Right cardiac atrium (tissue), 5 donors: ENCODE measurements around the gene AMMECR1. TPM values are rescaled to one million over a fixed set of nuclear protein-coding genes. Genes with fewer than 3 reads are reported as not detected.

Experiments
- ATAC-seq, 2 donors: fragments of 200-7000 bp; cut with Tn5 transposase; one replicate each; pipeline versions ENCODE4 v1.8.0 to v1.9.1; 2020; ENCODE audit warnings: moderate library complexity in 2 of 2, mild to moderate bottlenecking in 1 of 2
- DNase-seq, 3 donors: peaks; one replicate each; pipeline ENCODE4 v3.0.0-alpha.2; 2020
- H3K27ac ChIP-seq: one replicate; pipeline ENCODE4 v1.5.1; 2013; ENCODE audit warnings: mild to moderate bottlenecking, low read length, control low read depth, moderate library complexity
- H3K27me3 ChIP-seq: one replicate; pipeline ENCODE4 v1.6.1; 2013; ENCODE audit not compliant: control insufficient read depth, insufficient read depth
- H3K4me1 ChIP-seq: one replicate; pipeline ENCODE4 v1.6.1; 2013; ENCODE audit warnings: low read length; ENCODE audit not compliant: control insufficient read depth, insufficient read depth
- H3K4me3 ChIP-seq: one replicate; pipeline ENCODE4 v1.5.1; 2013; ENCODE audit warnings: low read length, control low read depth
- H3K9me3 ChIP-seq: one replicate; pipeline ENCODE4 v1.6.1; 2013; ENCODE audit warnings: low read length; ENCODE audit not compliant: control insufficient read depth
- WGBS: extraction: QIAGEN DNeasy Blood & Tissue Kit; methylation state at CpG from one replicate; pipeline ENCODE4 v1.1.7; 2013; 5-methylcytosine and 5-hydroxymethylcytosine counted together
- intact Hi-C, 4 donors: fragments of 100-400 bp; cut with DNase I; formaldehyde crosslinking; loops; one replicate each; pipeline versions ENCODE4 v1.11.0 to v1.14.0; 2022 to 2023
- polyA plus RNA-seq: library from polyadenylated mRNA; stranded (reverse); fragments of 200-250 nt; gene quantifications from one replicate; pipeline ENCODE4 v1.2.3, GENCODE V29; 2013
- total RNA-seq, 4 donors: library from RNA; stranded (reverse); fragmentation: NEBNext Ultra II Directional; extraction: Animal tissue kit (Norgen Biotek cat#: 25700); gene quantifications; one replicate each; pipeline ENCODE4 v1.2.1, GENCODE V29; 2021
- donor health status: healthy with polysubstance abuse.
- donor health status: DM: no; HTN: yes; CAD: no.
- donor health status: DM: no; HTN: no; CAD: no.
- donor health status: DM: no; HTN: yes; CAD: no; lungs with severe emphysema.
- donor health status: DM: yes; HTN: yes; CAD: no.

Gene AMMECR1
- total and polyA plus RNA-seq, 5 donors = 0.77 to 3.1 (median 1.7) TPM

DNA sequence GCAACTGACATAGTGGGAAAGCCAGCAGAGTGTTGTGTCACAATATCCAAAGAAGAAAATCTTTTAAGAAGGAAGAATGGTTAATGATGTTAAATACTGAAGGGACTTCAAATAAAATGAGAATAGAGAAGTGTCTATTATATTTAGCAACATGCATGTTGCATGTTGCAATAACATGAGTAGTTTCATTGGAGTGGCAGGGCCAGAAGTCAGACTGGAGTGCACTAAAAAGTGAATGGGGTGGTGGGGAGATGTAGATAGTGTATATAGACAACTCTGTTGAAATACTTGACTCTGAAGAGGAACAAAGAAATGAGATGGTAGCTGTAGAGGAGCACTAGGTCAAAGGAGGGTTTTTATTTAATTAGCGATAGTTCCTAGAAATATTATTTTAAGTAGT lies 9.5 kb upstream of the AMMECR1 start:
- intact Hi-C loops = no loop called here
- no peaks in the 10 kb centered on the region for H3K9me3 ChIP-seq
- no peak overlapping the region for H3K27ac ChIP-seq
- DNase-seq (no peak), ATAC-seq (no peak)
- no peaks in the 10 kb centered on the region for H3K27me3 ChIP-seq
- 89% methylated on average over 1 of the region's 1 CpG for WGBS
- H3K4me3 ChIP-seq = no peak overlapping the region
- no peaks in the 10 kb centered on the region for H3K4me1 ChIP-seq

DNA sequence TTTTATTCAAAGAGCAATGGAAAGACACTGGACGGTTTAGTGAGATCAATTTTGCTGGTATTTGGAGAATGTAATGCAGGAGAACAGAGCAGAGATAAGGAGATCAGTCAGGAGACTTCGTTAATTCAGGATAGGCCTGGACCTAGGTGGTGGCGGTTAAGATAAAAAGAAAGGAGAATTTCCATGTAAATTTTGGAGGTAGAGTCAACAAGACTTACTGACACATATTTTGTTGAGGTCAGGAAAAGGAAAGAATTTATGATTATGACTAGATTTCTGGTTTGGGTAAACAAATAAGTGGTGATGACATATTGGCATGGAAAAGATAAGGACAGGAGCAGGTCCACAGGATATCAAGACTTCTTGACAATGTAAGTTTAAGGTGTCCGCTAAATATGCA lies 8.8 kb upstream of the AMMECR1 start:
- 85% methylated on average over 4 of the region's 4 CpGs for WGBS
- intact Hi-C loops = no loop called here
- no peaks in the 10 kb centered on the region for H3K4me1 ChIP-seq
- no peak overlapping the region for H3K27ac ChIP-seq
- no peak for ATAC-seq
- H3K9me3 ChIP-seq = no peaks in the 10 kb centered on the region
- no peak overlapping the region for H3K4me3 ChIP-seq
- no peaks in the 10 kb centered on the region for H3K27me3 ChIP-seq
- no peak for DNase-seq

DNA sequence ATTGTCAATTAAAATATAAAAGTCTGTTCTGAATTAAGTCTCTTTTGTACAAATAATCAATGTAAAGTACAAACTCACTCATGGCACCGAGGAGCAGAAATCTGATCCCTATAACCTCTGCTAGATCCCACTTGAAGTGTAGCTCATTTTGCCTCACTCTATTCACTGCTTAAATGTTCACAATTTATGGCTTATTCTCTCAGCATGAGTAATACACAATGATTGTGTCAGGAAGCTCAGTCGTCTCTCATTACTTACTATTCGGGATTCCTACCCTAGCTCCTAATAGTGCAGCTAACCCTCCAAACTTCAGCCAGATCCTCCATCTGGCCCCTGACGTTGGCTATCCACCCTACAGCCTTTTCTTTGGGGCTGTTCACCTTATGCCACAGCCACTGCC lies 4.7 kb upstream of the AMMECR1 start:
- ATAC-seq (no peak), DNase-seq (no peak)
- H3K4me1 ChIP-seq = peaks cover 3% of the 10 kb centered on the region
- intact Hi-C loops = no loop called here
- H3K9me3 ChIP-seq = no peaks in the 10 kb centered on the region
- H3K27ac ChIP-seq = no peak overlapping the region
- H3K27me3 ChIP-seq = no peaks in the 10 kb centered on the region
- no peak overlapping the region for H3K4me3 ChIP-seq
- 66% methylated on average over 4 of the region's 4 CpGs for WGBS

DNA sequence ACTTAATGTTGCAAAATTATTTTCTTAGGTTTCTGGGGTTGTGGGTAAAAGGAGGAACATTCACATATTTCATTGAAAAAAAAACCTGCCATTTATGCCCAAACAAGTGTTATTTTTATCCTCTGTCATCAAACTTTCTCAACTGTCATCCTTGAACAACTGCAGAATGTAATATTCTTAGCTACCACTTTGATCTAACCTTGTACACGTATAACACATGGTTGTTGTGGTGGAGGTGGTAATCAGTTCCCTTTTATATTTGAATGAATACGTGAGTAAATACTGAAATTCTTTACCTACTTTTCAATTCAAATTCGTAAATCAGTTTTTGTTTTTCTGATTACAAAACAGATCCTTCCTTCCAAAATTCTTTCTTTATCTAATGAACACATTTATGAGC lies 3.8 kb upstream of the AMMECR1 start:
- intact Hi-C loops = no loop called here
- H3K4me1 ChIP-seq = peaks cover 3% of the 10 kb centered on the region

DNA sequence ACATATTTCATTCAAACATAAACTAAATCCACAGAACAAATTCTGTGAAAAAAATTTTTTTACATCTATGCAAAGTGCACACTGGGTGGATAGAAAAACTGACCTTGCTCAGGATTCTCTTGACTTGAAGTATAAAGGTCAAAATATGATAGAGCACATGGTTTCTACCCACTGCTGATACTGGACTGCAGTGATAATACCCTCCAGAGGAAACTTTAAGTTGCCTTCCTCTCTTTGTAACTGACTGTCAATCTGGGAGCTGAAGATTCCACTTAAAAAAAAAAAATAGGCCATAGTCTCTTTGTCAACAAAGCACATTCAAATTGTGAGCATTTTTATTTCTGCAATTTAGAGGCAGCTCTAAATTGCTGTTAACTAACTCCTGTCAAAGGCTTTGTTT lies 3.2 kb upstream of the AMMECR1 start:
- no peaks in the 10 kb centered on the region for H3K9me3 ChIP-seq
- intact Hi-C loops = no loop called here

More for the DNA sequence above, 3.8 kb upstream of the AMMECR1 start:
- DNase-seq = no peak
- ATAC-seq = no peak
- no peaks in the 10 kb centered on the region for H3K9me3 ChIP-seq
- no peak overlapping the region for H3K4me3 ChIP-seq
- H3K27me3 ChIP-seq = no peaks in the 10 kb centered on the region
- WGBS = 86% methylated on average over 3 of the region's 3 CpGs
- H3K27ac ChIP-seq = no peak overlapping the region

DNA sequence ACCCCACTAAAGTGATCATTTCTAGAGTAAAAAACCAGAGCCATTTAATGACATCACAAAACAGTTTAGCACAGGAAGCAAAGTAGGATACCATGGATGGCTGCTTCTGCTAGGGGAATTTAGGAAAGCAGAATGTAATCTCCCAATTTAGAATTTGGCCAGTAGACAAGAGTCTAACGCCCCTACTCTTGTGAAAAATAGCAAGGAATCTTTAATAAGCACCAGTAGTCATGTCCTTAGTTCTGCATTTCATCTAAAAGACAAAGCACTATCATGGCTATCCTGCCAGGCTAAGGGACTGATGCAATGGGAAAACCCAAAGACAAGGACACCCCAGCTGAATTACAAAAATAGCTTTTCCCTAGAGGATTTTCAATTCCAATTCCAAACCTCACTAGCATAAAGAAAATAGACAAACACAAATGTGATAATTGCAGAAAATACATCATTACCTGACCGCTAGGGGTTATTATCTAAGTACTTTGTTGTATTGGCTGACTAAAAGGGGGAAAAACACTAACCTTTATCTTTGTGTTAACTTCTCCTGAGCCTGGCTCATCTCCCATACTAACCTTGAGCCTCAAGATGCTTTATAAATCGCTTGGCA lies 2.6 kb upstream of the AMMECR1 start:
- Histone ChIP-seq H3K4me1 (peaks cover 3% of the 10 kb centered on the region), H3K4me3 (no peak overlapping the region), H3K27me3 (no peaks in the 10 kb centered on the region), H3K9me3 (no peaks in the 10 kb centered on the region), H3K27ac (no peak overlapping the region)
- ATAC-seq (no peak), DNase-seq (no peak)
- intact Hi-C loops = no loop called here
- 59% methylated on average over 3 of the region's 3 CpGs for WGBS

More for the DNA sequence above, 3.2 kb upstream of the AMMECR1 start:
- Histone ChIP-seq H3K27ac (no peak overlapping the region), H3K27me3 (no peaks in the 10 kb centered on the region), H3K4me1 (peaks cover 3% of the 10 kb centered on the region), H3K4me3 (no peak overlapping the region)
- DNase-seq (no peak), ATAC-seq (no peak)

DNA sequence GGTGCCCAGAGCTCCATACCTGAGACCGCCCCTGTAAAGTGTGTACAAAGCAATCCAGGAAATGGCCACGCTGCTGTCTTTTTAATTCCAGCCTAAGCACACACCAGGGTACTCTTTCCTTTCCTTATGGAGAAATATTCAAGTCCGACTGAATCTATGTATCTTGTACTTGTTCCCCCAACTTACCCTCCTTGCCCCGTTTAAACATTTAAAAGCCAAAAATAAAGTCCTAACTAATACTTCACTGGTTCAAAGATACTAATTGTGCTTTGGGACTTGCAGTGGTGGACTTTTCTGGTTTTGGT lies 731 bp upstream of the AMMECR1 start:
- ATAC-seq = no peak
- no peaks in the 10 kb centered on the region for H3K27me3 ChIP-seq
- peak overlapping the region; percentile 64 for H3K27ac ChIP-seq
- no peak for DNase-seq
- peaks cover 3% of the 10 kb centered on the region for H3K4me1 ChIP-seq
- 7% methylated on average over 4 of the region's 4 CpGs for WGBS
- intact Hi-C loops = loop anchor here in 1 of 4 donors (10.0 kb wide), 1 partner anchor 124 kb away; no protein-coding TSS in a partner anchor
- H3K9me3 ChIP-seq = no peaks in the 10 kb centered on the region
- peak overlapping the region; percentile 92 for H3K4me3 ChIP-seq

DNA sequence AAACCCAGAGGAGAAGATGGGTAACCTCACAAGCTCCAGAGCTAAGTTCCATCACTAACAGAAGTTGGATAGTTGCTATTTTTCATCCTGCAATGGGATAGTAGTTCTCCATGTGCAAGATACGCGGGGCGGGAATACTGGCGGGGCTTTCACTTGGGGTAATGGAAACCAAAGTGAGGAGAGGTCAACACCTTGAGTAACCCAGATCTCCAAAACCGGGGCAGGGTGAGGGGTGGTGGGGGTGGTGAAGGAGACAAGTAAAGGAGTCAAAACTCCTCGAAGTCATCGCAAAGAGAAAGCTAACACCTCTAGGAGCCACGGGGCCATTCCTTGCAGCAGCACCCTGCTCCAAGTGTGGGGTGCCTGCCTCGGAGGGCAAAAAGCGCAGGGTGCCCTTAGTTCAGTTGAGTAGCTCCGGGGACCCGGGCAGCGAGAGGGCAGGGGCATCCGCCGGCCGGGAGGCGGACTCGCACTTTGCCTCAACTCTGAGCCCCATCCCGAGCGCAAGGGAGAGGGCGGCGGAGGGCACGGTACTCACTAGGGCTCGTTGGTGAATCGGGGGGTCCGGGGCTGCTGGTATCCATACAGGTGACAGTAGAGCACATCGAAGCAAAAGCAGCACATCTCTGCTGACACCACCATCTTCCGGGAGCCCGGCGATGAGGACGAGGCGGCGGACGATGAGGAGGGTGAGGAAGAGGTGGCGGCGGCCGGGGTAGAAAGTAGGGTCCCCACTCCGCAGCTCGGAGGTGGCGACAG lies 645 bp downstream of the AMMECR1 start:
- ATAC-seq = peak; percentile 62 to 75
- peak overlapping the region; percentile 92 for H3K4me3 ChIP-seq
- peak; percentile 19 to 70 (median 63) for DNase-seq
- H3K27ac ChIP-seq = peak overlapping the region; percentile 89
- WGBS = under 1% methylated on average over 40 of the region's 40 CpGs
- H3K9me3 ChIP-seq = no peaks in the 10 kb centered on the region
- intact Hi-C loops = loop anchor here in 1 of 4 donors (10.0 kb wide), 1 partner anchor 122 kb away; no protein-coding TSS in a partner anchor
- no peaks in the 10 kb centered on the region for H3K27me3 ChIP-seq
- H3K4me1 ChIP-seq = peaks cover 3% of the 10 kb centered on the region

DNA sequence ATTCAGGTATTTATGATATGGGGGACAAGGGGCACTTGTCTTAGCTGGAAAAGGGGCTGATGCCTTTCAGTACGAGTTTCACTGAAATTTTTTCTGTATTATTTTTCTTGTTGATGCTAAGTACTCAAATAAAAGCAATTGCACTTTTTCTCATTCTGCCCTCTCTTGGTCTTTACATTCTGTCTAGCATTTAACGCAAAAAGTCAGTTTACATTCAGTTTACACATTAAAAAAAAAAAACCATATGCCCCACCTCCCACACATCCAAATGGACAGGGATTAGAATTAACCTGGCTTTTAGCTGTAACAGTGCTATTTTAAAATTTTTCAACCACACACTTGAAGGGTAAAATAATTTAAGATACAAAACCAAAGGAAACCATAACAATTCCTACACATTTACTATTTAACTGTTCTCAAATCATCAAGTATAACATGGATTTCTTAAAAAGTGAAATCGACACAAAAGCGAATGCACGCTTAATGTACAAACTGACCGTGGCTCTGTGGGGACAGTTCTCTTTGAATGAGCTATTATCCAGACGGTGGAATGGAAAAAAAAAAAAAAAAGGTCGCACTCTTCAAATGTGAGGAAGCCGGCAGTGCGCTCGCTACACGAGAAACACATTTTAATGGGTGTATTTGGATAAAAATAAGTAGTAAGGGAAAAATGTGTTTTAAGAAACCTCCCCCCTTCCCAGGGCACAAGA lies 1.4 kb downstream of the AMMECR1 start:
- intact Hi-C loops = loop anchor here in 1 of 4 donors (10.0 kb wide), 1 partner anchor 122 kb away; no protein-coding TSS in a partner anchor
- Histone ChIP-seq H3K27me3 (no peaks in the 10 kb centered on the region), H3K27ac (no peak overlapping the region), H3K9me3 (no peaks in the 10 kb centered on the region), H3K4me1 (peaks cover 3% of the 10 kb centered on the region), H3K4me3 (peak overlapping the region; percentile 92)
- no peak for DNase-seq
- ATAC-seq = no peak
- 6% methylated on average over 12 of the region's 12 CpGs for WGBS

DNA sequence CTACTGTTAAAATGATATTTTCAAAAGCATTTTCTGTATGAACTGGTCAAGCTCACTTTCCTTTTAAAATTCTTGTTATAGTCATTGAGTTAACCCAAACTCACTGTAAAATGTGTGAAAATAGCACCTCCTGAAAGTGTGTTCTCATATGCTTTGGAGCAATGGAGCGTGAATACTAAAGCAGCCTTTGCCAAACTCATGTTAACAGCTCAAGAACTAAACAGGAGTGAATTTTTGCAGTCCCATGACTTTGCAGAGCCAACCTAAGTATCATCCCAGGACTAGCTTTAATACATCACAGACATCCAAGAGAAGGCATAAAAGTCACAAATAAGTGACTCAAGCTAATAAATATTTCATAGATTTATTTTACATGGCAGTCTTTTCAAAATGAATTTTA lies 2.3 kb downstream of the AMMECR1 start:
- Histone ChIP-seq H3K27me3 (no peaks in the 10 kb centered on the region), H3K4me1 (peaks cover 3% of the 10 kb centered on the region), H3K9me3 (no peaks in the 10 kb centered on the region), H3K4me3 (no peak overlapping the region), H3K27ac (no peak overlapping the region)
- WGBS = 66% methylated on average over 1 of the region's 1 CpG
- intact Hi-C loops = loop anchor here in 1 of 4 donors (10.0 kb wide), 1 partner anchor 121 kb away; no protein-coding TSS in a partner anchor
- DNase-seq (no peak), ATAC-seq (no peak)
